ENCODE results near the gene COQ8A.

Gene COQ8A

GRCh38 chr1:226990133-226990716 lies 50.1 kb downstream of the COQ8A start:
- Histone ChIP-seq H4K20me1 (ENCODE audit: insufficient read depth, low read length) (no peaks in the 10 kb centered on the region), H3K27ac (ENCODE audit: low read depth, low read length, poor library complexity, severe bottlenecking) (no peak overlapping the region), H3K27me3 (ENCODE audit: insufficient read depth, low read length) (peaks cover 7% of the 10 kb centered on the region; the same call in 1 of the 2 replicates), H3F3A (ENCODE audit: insufficient read depth, low read length) (no peaks in the 10 kb centered on the region), H2AFZ (ENCODE audit: low read length) (no peak overlapping the region; the same call in 1 of the 2 replicates), H3K9me3 (ENCODE audit: low read length) (no peaks in the 10 kb centered on the region), H3K36me3 (ENCODE audit: insufficient read depth, low read length) (no peaks in the 10 kb centered on the region), H3K4me3 (ENCODE audit: low read depth, low read length, poor library complexity, severe bottlenecking) (no peak overlapping the region), H3K79me2 (ENCODE audit: insufficient read depth, low read length) (no peaks in the 10 kb centered on the region), H3K4me2 (ENCODE audit: low read length) (peak overlapping the region; percentile 27; the same call in 1 of the 2 replicates), H3K4me1 (ENCODE audit: insufficient read depth, low read length, severe bottlenecking) (peaks cover 19% of the 10 kb centered on the region), H3K9me2 (ENCODE audit: low read depth, low read length) (no peaks in the 10 kb centered on the region), H3K9ac (ENCODE audit: low read length) (no peak overlapping the region; the same call in 1 of the 2 replicates)
- TF ChIP-seq, protein P1, sequence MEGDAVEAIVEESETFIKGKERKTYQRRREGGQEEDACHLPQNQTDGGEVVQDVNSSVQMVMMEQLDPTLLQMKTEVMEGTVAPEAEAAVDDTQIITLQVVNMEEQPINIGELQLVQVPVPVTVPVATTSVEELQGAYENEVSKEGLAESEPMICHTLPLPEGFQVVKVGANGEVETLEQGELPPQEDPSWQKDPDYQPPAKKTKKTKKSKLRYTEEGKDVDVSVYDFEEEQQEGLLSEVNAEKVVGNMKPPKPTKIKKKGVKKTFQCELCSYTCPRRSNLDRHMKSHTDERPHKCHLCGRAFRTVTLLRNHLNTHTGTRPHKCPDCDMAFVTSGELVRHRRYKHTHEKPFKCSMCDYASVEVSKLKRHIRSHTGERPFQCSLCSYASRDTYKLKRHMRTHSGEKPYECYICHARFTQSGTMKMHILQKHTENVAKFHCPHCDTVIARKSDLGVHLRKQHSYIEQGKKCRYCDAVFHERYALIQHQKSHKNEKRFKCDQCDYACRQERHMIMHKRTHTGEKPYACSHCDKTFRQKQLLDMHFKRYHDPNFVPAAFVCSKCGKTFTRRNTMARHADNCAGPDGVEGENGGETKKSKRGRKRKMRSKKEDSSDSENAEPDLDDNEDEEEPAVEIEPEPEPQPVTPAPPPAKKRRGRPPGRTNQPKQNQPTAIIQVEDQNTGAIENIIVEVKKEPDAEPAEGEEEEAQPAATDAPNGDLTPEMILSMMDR (IDR thresholded peaks at IDR 0.05; ENCODE audit: low read length): no peak
- TF ChIP-seq EZH2 (IDR thresholded peaks at IDR 0.05; ENCODE audit: borderline replicate concordance, low read length): no peak

GRCh38 chr1:226991920-226992319 lies 51.8 kb downstream of the COQ8A start:
- TF ChIP-seq EZH2 (IDR thresholded peaks at IDR 0.05; ENCODE audit: borderline replicate concordance, low read length): no peak
- TF ChIP-seq, protein P1 (IDR thresholded peaks at IDR 0.05; ENCODE audit: low read length): no peak
- Histone ChIP-seq H3K36me3 (ENCODE audit: insufficient read depth, low read length) (no peaks in the 10 kb centered on the region), H3K4me1 (ENCODE audit: insufficient read depth, low read length, severe bottlenecking) (peaks cover 19% of the 10 kb centered on the region), H3K9me2 (ENCODE audit: low read depth, low read length) (no peaks in the 10 kb centered on the region), H3K27ac (ENCODE audit: low read depth, low read length, poor library complexity, severe bottlenecking) (no peak overlapping the region), H3K4me2 (ENCODE audit: low read length) (no peak overlapping the region), H3K9ac (ENCODE audit: low read length) (no peak overlapping the region), H2AFZ (ENCODE audit: low read length) (no peak overlapping the region), H3F3A (ENCODE audit: insufficient read depth, low read length) (no peaks in the 10 kb centered on the region), H4K20me1 (ENCODE audit: insufficient read depth, low read length) (no peaks in the 10 kb centered on the region), H3K9me3 (ENCODE audit: low read length) (no peaks in the 10 kb centered on the region), H3K79me2 (ENCODE audit: insufficient read depth, low read length) (no peaks in the 10 kb centered on the region), H3K27me3 (ENCODE audit: insufficient read depth, low read length) (peaks cover 7% of the 10 kb centered on the region; the same call in 1 of the 2 replicates), H3K4me3 (ENCODE audit: low read depth, low read length, poor library complexity, severe bottlenecking) (no peak overlapping the region)

GRCh38 chr1:226993814-226994585 lies 53.9 kb downstream of the COQ8A start:
- Histone ChIP-seq H3K4me2 (ENCODE audit: low read length) (no peak overlapping the region), H4K20me1 (ENCODE audit: insufficient read depth, low read length) (no peaks in the 10 kb centered on the region), H3K27me3 (ENCODE audit: insufficient read depth, low read length) (peaks cover 7% of the 10 kb centered on the region; the same call in 1 of the 2 replicates), H3K4me1 (ENCODE audit: insufficient read depth, low read length, severe bottlenecking) (peaks cover 16% of the 10 kb centered on the region), H3K36me3 (ENCODE audit: insufficient read depth, low read length) (no peaks in the 10 kb centered on the region), H3K79me2 (ENCODE audit: insufficient read depth, low read length) (no peaks in the 10 kb centered on the region), H3F3A (ENCODE audit: insufficient read depth, low read length) (no peaks in the 10 kb centered on the region), H3K27ac (ENCODE audit: low read depth, low read length, poor library complexity, severe bottlenecking) (no peak overlapping the region), H3K9me2 (ENCODE audit: low read depth, low read length) (no peaks in the 10 kb centered on the region), H3K4me3 (ENCODE audit: low read depth, low read length, poor library complexity, severe bottlenecking) (no peak overlapping the region), H3K9me3 (ENCODE audit: low read length) (no peaks in the 10 kb centered on the region), H3K9ac (ENCODE audit: low read length) (no peak overlapping the region), H2AFZ (ENCODE audit: low read length) (no peak overlapping the region)
- TF ChIP-seq EZH2 (IDR thresholded peaks at IDR 0.05; ENCODE audit: borderline replicate concordance, low read length): no peak
- TF ChIP-seq, protein P1 (IDR thresholded peaks at IDR 0.05; ENCODE audit: low read length): no peak

Measured in OCI-LY1 (cell line).